ENCODE data around the gene ODF2L.
A peak's percentile ranks its signal among the peaks of the same experiment; 100 is the strongest.

DNA sequence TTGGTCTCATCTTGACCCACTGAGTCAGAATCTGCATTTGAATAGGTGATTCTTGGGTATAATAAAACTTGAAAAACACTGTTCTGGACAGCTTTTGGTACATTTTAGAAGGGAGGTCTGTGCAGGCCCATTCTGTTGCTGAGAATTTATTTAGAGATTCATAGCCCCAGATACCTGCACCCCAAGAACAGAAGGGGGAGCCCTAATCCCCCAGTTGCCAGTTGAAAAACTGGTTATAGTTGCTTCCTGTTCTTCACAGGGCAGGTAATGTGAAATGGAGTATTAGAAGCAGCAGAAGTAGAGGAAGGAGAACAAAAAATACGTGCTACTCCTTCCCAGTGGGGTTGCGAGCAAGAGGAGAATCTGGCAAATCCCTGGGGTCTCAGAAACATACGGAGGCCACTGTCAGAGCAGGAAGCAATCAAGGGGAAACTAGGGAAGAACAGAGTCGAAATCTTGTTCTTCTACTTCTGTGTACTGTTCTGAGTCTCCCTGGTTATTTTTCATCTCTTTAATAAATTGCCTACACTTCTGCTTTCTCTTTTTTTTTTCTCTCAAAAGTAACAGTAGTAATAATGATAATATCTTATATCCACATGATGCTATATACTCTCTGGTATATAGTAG lies 23.3 kb upstream of the ODF2L start:
- peak in 4 of 6 experiments; percentile 24 to 64 (median 42) for TF ChIP-seq CTCF (IDR thresholded peaks at IDR 0.05)
- TF ChIP-seq POLR2A (IDR thresholded peaks at IDR 0.05): no peak

Data from thyroid gland (tissue), 4 donors.